ENCODE results near the gene DBP.

Gene DBP

GRCh38 chr19:48627201-48627864 lies 9.8 kb downstream of the DBP start:
- DNase-seq (ENCODE audit: low read depth): no peak

DNA sequence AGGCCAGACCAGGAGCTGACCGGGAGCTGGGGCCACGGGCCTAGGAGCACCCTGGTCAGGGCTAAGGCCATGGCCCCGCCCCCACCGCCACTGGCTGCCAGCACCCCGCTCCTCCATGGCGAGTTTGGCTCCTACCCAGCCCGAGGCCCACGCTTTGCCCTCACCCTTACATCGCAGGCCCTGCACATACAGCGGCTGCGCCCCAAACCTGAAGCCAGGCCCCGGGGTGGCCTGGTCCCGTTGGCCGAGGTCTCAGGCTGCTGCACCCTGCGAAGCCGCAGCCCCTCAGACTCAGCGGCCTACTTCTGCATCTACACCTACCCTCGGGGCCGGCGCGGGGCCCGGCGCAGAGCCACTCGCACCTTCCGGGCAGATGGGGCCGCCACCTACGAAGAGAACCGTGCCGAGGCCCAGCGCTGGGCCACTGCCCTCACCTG lies 11.3 kb downstream of the DBP start:
- no peak for DNase-seq (ENCODE audit: low read depth)

- no peak for DNase-seq (ENCODE audit: low read depth)
Observed at GRCh38 chr19:48624791-48625723, 12.1 kb downstream of the DBP start.

- peak; percentile 96 for DNase-seq (ENCODE audit: low read depth)
Observed at GRCh38 chr19:48624067-48624594, 13.0 kb downstream of the DBP start.

- no peak for DNase-seq (ENCODE audit: low read depth)
Observed at GRCh38 chr19:48623556-48624066, 13.6 kb downstream of the DBP start.

DNA sequence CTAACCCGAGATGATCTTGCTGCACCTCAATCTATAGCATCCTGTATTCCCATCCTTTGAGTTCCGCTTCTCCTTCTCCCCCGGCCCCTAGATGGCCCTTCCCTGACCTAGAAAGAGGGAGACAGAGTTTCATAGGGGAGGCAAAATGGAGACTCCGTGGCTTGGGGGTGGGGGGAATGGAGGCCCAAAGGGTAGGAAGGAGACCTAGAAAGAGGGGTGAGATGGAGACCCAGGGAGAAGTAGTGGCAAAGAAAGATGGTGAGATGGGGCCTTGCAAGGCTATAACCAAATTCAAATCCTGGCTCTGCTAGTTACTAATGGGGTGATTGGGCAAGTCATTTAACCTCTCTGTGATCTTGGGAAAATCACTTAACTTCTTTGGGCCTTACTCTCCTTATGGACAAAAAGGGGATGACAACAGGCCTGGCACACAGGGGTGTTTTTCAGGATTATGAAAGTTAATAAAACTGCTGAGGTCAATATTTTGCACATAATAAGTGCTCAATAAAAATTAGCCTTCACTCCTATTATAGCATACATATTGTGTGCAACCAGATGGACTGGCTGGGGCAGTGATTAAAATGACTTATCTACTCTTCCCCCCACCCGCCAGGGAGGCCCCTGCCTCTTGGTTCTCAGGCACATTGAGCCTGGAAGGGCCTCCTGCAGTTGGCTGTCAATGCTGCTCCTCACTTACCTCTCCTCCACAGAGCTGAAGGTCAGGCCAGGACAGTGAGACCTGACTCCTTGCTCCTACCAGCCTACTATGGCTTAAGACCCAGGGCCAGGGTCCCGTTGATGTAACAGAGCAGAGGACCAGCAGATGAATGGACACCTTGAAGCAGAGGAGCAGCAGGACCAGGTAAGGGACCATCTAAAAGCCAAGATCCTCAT lies 17.2 kb downstream of the DBP start:
- no peak for DNase-seq (ENCODE audit: low read depth)

GRCh38 chr19:48618916-48619691 lies 18.1 kb downstream of the DBP start, which contains the start of the genes RPL18 and SPHK2:
Gene RPL18, minus strand, starts transcription at chr19:48619178. Its CDS starts 35 bp downstream, at chr19:48619143.
Gene SPHK2, plus strand, starts transcription at chr19:48619506. Its CDS starts 1,009 bp downstream, at chr19:48620515.
- DNase-seq (ENCODE audit: low read depth): peak; percentile 100

DNA sequence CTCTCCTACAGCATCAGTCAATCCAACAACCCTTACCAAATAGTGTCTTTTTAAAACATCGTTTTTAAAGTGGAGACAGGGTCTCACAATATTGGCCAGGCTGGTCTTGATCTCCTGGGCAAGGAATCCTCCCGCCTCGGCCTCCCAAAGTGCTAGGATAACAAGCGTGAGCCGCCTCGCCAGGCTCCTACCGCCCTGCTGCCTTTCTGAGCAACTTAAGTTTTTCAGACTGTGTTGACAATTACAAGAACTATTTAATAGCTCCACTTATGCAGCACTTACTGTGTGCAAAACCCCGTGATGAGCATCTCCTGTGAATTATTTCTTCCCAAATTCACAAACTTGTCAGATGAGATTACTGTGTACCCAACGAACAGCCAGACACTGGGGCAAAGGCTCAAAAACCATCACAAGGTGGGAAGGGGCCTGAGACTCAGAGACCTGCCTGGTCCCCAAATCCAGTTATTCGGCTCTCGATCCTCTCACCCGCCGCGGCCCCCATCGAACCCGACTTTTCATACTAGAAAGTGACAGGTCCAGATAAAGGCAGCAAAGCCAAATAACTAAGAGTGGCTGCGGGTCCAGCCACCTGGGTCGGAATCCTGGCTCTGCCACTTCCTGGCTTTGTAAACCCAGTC lies 18.8 kb downstream of the DBP start:
- DNase-seq (ENCODE audit: low read depth): no peak

DNA sequence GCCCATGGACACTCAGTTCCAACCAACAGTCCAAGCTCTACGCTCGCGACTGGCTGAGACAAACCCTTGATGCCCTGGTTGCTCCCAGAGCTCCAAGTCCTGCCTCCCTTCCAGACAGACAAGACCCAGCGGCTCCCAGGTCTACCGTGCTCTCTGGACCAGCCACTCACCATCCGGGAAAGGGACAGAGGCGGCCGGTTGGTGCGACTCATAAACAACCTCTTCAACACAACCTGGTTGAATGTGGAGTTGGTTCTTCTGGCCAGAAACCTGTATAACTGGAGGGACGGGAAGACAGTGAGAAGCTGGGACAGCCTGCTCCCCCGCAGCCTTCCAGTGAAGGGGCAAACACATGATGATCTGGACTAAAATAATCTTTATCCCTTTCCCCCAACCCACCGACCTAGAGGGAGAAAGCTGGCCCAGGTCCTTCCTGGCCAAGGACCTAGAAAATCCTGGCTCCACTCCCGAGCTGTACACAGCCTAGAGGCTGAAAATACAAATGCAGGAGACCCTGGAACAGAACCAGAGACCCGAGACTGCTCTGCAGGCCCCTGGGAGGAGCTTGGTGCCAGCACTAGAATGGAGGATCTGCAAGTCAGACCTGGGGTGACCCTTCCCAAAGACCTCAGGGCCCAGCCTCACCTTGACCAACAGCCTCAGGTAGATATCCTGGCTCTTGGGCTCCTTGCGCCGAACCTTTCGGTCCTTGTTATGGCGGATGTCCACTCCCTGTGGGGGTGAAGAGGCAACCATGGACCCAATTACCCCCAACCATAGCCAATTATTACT lies 19.8 kb downstream of the DBP start:
- DNase-seq (ENCODE audit: low read depth): no peak

DNA sequence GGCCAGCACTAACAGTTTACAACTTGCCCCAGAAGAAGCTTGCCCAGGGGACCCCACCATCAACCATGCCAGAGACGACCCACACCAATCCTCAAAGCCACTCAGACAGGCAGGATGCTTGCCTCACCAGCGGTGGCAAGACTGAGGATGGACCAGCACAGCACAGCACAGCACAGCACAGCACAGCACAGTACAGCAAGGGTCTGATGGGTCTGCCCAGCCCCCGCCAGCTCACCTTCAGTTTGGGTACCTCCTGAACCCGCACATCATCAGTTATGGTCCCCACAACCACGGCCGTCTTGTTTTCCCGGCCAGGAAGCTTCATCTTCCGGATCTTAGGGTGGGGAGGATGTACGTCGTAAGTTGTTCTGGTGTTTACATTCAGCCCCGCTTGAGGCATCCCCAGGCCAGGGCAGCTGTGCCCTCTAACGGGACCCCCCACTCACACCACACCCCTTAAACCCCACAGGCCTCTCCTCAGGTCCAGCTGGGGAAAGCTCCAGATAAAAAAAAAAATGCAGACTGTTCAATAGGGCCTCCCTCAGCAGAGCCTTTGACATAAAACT lies 20.6 kb downstream of the DBP start:
- no peak for DNase-seq (ENCODE audit: low read depth)

GRCh38 chr19:48616041-48616436 lies 21.1 kb downstream of the DBP start:
- no peak for DNase-seq (ENCODE audit: low read depth)

DNA sequence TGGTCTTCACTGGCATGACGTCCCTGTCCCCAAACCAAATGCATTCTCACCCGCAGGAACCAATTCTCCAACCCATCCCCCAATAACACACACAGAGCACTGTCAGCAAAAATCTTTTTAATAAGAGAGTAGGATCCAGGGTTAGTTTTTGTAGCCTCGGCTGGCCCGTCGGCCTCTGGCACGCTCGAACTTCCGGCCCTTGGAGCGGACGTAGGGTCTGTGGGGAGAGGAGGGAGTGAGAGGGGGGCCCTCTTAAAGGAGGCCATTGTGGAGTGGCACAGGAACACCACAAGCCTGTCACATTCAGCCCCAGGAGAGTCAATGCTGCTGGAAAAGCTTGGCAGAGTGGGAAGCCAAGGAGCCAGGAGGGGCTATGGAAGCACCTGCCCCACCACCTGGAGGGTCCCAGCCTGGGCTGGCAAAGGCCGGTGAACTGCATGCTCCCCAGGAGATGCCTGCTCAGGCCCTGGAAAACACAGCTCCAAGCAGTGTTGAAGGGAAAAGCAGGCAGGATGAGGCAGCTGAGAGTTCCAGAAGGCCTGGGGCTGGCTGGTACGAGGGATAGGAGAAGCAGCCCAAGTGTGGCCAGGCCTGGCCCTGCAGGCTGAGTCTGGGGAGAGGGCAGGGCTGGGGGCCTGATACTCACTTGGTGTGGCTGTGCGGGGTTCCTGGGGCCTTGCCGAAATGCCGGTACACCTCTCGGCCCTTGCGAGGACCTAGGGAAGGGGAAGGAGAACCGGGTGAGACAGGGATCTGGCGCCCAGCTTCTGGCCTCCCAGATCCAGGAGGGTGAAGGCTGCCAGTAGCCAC lies 21.7 kb downstream of the DBP start:
- DNase-seq (ENCODE audit: low read depth): no peak

GRCh38 chr19:48614436-48615230 lies 22.5 kb downstream of the DBP start, which contains the start of gene FAM83E:
Gene FAM83E, minus strand, starts transcription at chr19:48615076. Its CDS starts 1,704 bp downstream, at chr19:48613372.
- DNase-seq (ENCODE audit: low read depth): no peak

DNA sequence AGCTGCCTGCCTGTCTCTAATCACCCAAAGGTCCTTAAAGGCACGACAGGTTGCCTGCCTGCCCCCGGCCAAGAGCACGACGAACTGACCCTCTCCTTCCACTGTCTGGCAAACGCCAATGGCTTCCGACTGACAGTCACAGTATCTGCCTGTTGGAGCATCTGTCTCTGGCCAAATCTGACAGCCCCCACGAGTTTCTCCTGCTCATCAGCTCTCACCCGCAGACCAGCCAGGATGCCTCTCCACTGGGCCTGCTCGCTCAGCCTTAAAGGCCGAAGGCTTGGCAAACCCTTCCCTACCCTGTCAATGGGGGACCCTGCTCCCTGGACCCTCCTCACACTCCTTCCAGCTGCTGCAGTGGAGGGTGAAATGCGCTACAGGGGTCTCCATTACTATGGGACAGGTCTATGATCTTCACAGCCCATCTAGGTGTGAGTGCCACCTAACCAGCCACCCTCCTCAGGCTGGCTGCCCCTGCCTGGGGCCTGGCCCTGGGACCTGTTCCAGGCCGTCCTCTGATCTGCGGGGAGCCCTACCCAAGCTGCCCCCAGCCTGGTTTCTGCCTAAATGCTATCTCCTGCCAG lies 23.2 kb downstream of the DBP start:
- no peak for DNase-seq (ENCODE audit: low read depth)

- DNase-seq (ENCODE audit: low read depth): no peak
Observed at GRCh38 chr19:48613024-48613851, 23.9 kb downstream of the DBP start.

GRCh38 chr19:48611872-48612271 lies 25.3 kb downstream of the DBP start:
- DNase-seq (ENCODE audit: low read depth): no peak

Measured in CMK (cell line).